ENCODE measurements around the gene ZNF274. TPM values are rescaled to one million over a fixed set of nuclear protein-coding genes. Genes with fewer than 3 reads are reported as not detected.

Gene ZNF274
- total RNA-seq, 1 experiment from 2014 or later: 27.5 TPM

DNA sequence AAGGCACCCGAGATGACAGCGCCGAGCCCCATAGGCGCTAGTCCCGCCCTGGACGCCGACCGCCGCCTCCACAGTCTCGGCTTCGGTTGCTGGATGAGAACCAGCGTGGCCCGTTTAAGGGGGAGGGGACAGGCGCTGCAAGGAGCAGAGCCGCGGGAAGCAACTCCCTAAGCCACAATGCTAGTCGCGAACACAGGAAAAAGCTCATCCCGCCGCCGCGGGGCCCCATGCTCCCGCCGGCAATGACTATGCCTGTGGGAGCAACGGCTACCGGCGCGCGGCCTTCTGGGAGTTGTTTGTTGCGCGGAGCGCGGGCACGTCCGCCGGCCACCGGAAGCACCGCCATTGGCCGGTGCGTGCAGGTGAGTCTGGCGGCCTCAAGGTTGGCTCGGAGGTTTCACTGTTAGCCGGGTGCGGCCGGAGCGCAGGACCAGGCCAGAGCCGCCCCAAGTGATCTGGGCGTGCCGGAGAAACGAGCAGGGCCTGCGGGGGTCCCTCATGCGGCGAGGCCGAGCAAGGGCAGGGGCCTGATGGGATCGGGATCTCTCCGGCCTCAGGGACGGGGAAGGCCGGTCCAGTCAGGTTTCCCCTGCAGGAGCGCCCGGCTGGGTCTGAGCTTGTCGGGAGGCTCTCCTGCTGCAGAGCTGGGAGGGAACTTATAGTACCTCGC lies 45.9 kb downstream of the ZNF274 start, which contains the start of gene ZNF544 (continued):
- TF ChIP-seq KAT7 (CRISPR knock-in tag; IDR thresholded peaks at IDR 0.05; ENCODE audit: borderline replicate concordance): 0 out of 2 replicates have a peak, but pooled peaks have one; percentile 55
- TF ChIP-seq TP53 (CRISPR knock-in tag; IDR thresholded peaks at IDR 0.05): peak; percentile 62; the same call in 1 of the 2 replicates
- TF ChIP-seq IRF2 (CRISPR knock-in tag; IDR thresholded peaks at IDR 0.05; ENCODE audit: borderline replicate concordance, low read depth): no peak
- TF ChIP-seq JUN (CRISPR knock-in tag; IDR thresholded peaks at IDR 0.05): no peak
- TF ChIP-seq, protein P1, sequence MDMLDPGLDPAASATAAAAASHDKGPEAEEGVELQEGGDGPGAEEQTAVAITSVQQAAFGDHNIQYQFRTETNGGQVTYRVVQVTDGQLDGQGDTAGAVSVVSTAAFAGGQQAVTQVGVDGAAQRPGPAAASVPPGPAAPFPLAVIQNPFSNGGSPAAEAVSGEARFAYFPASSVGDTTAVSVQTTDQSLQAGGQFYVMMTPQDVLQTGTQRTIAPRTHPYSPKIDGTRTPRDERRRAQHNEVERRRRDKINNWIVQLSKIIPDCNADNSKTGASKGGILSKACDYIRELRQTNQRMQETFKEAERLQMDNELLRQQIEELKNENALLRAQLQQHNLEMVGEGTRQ (CRISPR knock-in tag; IDR thresholded peaks at IDR 0.05): peak; percentile 39; the same call in 1 of the 2 replicates
- TF ChIP-seq FOXJ3 (CRISPR knock-in tag; IDR thresholded peaks at IDR 0.05; ENCODE audit: borderline replicate concordance): no peak
- no peak for TF ChIP-seq MXD4 (CRISPR knock-in tag; IDR thresholded peaks at IDR 0.05; ENCODE audit: borderline replicate concordance)
- no peak for TF ChIP-seq NR3C1 (CRISPR knock-in tag; conservative IDR thresholded peaks at IDR 0.05; ENCODE audit: low read depth)
- TF ChIP-seq FOXK1 (CRISPR knock-in tag; IDR thresholded peaks at IDR 0.05): peak; percentile 93
- TF ChIP-seq ZNF138 (CRISPR knock-in tag; conservative IDR thresholded peaks at IDR 0.05): no peak
- TF ChIP-seq, protein P2, sequence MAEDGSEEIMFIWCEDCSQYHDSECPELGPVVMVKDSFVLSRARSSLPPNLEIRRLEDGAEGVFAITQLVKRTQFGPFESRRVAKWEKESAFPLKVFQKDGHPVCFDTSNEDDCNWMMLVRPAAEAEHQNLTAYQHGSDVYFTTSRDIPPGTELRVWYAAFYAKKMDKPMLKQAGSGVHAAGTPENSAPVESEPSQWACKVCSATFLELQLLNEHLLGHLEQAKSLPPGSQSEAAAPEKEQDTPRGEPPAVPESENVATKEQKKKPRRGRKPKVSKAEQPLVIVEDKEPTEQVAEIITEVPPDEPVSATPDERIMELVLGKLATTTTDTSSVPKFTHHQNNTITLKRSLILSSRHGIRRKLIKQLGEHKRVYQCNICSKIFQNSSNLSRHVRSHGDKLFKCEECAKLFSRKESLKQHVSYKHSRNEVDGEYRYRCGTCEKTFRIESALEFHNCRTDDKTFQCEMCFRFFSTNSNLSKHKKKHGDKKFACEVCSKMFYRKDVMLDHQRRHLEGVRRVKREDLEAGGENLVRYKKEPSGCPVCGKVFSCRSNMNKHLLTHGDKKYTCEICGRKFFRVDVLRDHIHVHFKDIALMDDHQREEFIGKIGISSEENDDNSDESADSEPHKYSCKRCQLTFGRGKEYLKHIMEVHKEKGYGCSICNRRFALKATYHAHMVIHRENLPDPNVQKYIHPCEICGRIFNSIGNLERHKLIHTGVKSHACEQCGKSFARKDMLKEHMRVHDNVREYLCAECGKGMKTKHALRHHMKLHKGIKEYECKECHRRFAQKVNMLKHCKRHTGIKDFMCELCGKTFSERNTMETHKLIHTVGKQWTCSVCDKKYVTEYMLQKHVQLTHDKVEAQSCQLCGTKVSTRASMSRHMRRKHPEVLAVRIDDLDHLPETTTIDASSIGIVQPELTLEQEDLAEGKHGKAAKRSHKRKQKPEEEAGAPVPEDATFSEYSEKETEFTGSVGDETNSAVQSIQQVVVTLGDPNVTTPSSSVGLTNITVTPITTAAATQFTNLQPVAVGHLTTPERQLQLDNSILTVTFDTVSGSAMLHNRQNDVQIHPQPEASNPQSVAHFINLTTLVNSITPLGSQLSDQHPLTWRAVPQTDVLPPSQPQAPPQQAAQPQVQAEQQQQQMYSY (CRISPR knock-in tag; IDR thresholded peaks at IDR 0.05): no peak
- TF ChIP-seq, protein P3, sequence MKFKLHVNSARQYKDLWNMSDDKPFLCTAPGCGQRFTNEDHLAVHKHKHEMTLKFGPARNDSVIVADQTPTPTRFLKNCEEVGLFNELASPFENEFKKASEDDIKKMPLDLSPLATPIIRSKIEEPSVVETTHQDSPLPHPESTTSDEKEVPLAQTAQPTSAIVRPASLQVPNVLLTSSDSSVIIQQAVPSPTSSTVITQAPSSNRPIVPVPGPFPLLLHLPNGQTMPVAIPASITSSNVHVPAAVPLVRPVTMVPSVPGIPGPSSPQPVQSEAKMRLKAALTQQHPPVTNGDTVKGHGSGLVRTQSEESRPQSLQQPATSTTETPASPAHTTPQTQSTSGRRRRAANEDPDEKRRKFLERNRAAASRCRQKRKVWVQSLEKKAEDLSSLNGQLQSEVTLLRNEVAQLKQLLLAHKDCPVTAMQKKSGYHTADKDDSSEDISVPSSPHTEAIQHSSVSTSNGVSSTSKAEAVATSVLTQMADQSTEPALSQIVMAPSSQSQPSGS (CRISPR knock-in tag; IDR thresholded peaks at IDR 0.05; ENCODE audit: borderline replicate concordance, low read depth): peak; percentile 44; the same call in 1 of the 2 replicates
- TF ChIP-seq, protein P4, sequence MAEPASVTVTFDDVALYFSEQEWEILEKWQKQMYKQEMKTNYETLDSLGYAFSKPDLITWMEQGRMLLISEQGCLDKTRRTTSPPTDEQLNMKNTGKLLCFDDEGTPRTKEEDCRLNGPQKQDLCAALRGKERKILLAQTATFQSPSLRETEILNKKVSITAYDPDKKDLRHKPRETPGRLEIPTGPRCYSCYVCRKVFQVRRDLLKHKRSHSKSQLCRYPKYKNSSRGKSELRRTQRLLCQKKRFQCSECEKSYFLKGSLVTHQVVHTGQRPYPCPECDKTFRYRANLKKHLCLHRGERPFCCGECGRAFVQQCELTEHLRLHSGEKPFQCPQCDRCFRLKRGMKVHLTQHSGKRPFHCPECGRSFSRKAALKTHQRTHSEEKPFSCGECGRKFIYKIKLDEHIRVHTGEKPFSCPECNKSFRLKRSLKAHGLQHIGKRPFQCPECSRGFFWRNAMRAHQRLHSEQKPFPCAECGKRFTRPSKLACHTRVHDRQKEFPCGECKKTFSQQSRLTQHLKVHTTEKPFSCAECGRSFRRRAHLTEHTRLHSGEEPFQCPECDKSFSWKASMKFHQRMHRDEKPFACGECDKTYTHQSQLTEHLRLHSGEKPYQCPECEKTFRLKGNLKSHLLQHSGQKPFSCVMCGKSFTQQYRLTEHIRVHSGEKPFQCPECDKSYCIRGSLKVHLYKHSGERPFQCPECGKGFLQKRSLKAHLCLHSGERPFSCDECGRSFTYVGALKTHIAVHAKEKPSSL (CRISPR knock-in tag; conservative IDR thresholded peaks at IDR 0.05): no peak
- TF ChIP-seq NFE2L1 (CRISPR knock-in tag; IDR thresholded peaks at IDR 0.05): peak; percentile 85; the same call in 1 of the 2 replicates
- TF ChIP-seq, protein P5, sequence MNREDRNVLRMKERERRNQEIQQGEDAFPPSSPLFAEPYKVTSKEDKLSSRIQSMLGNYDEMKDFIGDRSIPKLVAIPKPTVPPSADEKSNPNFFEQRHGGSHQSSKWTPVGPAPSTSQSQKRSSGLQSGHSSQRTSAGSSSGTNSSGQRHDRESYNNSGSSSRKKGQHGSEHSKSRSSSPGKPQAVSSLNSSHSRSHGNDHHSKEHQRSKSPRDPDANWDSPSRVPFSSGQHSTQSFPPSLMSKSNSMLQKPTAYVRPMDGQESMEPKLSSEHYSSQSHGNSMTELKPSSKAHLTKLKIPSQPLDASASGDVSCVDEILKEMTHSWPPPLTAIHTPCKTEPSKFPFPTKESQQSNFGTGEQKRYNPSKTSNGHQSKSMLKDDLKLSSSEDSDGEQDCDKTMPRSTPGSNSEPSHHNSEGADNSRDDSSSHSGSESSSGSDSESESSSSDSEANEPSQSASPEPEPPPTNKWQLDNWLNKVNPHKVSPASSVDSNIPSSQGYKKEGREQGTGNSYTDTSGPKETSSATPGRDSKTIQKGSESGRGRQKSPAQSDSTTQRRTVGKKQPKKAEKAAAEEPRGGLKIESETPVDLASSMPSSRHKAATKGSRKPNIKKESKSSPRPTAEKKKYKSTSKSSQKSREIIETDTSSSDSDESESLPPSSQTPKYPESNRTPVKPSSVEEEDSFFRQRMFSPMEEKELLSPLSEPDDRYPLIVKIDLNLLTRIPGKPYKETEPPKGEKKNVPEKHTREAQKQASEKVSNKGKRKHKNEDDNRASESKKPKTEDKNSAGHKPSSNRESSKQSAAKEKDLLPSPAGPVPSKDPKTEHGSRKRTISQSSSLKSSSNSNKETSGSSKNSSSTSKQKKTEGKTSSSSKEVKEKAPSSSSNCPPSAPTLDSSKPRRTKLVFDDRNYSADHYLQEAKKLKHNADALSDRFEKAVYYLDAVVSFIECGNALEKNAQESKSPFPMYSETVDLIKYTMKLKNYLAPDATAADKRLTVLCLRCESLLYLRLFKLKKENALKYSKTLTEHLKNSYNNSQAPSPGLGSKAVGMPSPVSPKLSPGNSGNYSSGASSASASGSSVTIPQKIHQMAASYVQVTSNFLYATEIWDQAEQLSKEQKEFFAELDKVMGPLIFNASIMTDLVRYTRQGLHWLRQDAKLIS (CRISPR knock-in tag; IDR thresholded peaks at IDR 0.05; ENCODE audit: borderline replicate concordance): no peak
- TF ChIP-seq, protein P6, sequence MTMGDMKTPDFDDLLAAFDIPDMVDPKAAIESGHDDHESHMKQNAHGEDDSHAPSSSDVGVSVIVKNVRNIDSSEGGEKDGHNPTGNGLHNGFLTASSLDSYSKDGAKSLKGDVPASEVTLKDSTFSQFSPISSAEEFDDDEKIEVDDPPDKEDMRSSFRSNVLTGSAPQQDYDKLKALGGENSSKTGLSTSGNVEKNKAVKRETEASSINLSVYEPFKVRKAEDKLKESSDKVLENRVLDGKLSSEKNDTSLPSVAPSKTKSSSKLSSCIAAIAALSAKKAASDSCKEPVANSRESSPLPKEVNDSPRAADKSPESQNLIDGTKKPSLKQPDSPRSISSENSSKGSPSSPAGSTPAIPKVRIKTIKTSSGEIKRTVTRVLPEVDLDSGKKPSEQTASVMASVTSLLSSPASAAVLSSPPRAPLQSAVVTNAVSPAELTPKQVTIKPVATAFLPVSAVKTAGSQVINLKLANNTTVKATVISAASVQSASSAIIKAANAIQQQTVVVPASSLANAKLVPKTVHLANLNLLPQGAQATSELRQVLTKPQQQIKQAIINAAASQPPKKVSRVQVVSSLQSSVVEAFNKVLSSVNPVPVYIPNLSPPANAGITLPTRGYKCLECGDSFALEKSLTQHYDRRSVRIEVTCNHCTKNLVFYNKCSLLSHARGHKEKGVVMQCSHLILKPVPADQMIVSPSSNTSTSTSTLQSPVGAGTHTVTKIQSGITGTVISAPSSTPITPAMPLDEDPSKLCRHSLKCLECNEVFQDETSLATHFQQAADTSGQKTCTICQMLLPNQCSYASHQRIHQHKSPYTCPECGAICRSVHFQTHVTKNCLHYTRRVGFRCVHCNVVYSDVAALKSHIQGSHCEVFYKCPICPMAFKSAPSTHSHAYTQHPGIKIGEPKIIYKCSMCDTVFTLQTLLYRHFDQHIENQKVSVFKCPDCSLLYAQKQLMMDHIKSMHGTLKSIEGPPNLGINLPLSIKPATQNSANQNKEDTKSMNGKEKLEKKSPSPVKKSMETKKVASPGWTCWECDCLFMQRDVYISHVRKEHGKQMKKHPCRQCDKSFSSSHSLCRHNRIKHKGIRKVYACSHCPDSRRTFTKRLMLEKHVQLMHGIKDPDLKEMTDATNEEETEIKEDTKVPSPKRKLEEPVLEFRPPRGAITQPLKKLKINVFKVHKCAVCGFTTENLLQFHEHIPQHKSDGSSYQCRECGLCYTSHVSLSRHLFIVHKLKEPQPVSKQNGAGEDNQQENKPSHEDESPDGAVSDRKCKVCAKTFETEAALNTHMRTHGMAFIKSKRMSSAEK (CRISPR knock-in tag; IDR thresholded peaks at IDR 0.05; ENCODE audit: borderline replicate concordance): no peak
- no peak for TF ChIP-seq ZNF121 (CRISPR knock-in tag; IDR thresholded peaks at IDR 0.05)
- TF ChIP-seq GABPB1 (CRISPR knock-in tag; IDR thresholded peaks at IDR 0.05): no peak
- TF ChIP-seq, protein P7, sequence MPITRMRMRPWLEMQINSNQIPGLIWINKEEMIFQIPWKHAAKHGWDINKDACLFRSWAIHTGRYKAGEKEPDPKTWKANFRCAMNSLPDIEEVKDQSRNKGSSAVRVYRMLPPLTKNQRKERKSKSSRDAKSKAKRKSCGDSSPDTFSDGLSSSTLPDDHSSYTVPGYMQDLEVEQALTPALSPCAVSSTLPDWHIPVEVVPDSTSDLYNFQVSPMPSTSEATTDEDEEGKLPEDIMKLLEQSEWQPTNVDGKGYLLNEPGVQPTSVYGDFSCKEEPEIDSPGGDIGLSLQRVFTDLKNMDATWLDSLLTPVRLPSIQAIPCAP (CRISPR knock-in tag; IDR thresholded peaks at IDR 0.05): no peak
